Endothelial cell of umbilical vein (primary cell): ENCODE measurements around the gene SCN10A.

Experiments used
- CTCF ChIP-seq, 2 donors: IDR thresholded peaks; 1 replicate in 1 of 2; 2 replicates in 1 of 2; pipeline ENCODE4 v1.5.1; 2011; ENCODE audit warnings: low read length in 2 of 2, mild to moderate bottlenecking in 2 of 2, moderate library complexity in 2 of 2, control low read depth in 1 of 2, inconsistent platforms in 1 of 2, low read depth in 1 of 2; ENCODE audit not compliant: insufficient read depth in 1 of 2; ENCODE audit errors: extremely low read depth in 1 of 2
- EZH2 ChIP-seq: IDR thresholded peaks from 2 replicates; pipeline ENCODE4 v1.6.1; 2012; ENCODE audit warnings: borderline replicate concordance, low read depth, mild to moderate bottlenecking, moderate library complexity, low read length, inconsistent platforms; ENCODE audit not compliant: severe bottlenecking
- MYC ChIP-seq: IDR thresholded peaks from one replicate; pipeline ENCODE4 v1.6.1; 2011; ENCODE audit warnings: mild to moderate bottlenecking, low read depth, low read length
- POLR2AphosphoS5 ChIP-seq: IDR thresholded peaks from 2 replicates; pipeline ENCODE4 v1.6.1; 2012; ENCODE audit warnings: low read depth, mild to moderate bottlenecking, control low read depth, low read length, moderate library complexity; ENCODE audit not compliant: insufficient read depth

- TF ChIP-seq CTCF (IDR thresholded peaks at IDR 0.05; ENCODE audit: extremely low read depth in 1 of 2, insufficient read depth in 1 of 2, low read depth in 1 of 2, low read length in 2 of 2) (no peak), POLR2AphosphoS5 (no peak), MYC (no peak), EZH2 (no peak)
These were observed 22.3 kb downstream of the SCN10A start for GRCh38 chr3:38793721-38794120.
